OCI-LY1 (cell line): ENCODE results near the gene CARS2.

ENCODE experiments used
- EZH2 ChIP-seq: fragments of 200-600 bp; sonication (generic), shearing (Covaris generic); IDR thresholded peaks from 2 replicates; pipeline ENCODE4 v1.8.0; 2017; ENCODE audit warnings: borderline replicate concordance, mixed run types, mild to moderate bottlenecking, antibody characterized with exemption, low read length, moderate library complexity, mixed read lengths
- TF ChIP-seq, protein P1 (sequence below): fragments of 200-600 bp; sonication (generic), shearing (Covaris generic); IDR thresholded peaks from 2 replicates; pipeline ENCODE4 v1.5.1; 2017; ENCODE audit warnings: mild to moderate bottlenecking, antibody characterized with exemption, low read length, moderate library complexity, mixed read lengths

DNA sequence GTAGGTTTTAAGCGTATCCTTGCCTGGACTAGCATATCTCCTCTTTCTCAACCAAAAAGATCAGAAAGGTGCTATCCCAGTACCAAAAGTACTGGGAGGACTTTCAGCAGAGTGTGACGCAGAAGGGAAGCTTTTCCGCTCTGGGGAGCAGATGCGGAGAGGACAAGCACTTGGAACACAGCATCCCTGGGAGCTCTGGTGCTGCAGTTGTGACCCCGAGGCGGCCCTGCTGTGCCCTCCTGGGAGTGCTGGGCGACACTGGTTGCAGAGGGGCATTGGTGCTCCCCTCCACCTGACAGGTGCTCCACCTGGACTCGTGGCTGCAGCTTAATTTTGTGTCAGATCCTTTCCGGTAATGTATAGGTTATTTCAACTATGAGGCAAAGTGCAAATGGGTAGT, 87.1 kb downstream of the CARS2 start:
- TF ChIP-seq, protein P1, sequence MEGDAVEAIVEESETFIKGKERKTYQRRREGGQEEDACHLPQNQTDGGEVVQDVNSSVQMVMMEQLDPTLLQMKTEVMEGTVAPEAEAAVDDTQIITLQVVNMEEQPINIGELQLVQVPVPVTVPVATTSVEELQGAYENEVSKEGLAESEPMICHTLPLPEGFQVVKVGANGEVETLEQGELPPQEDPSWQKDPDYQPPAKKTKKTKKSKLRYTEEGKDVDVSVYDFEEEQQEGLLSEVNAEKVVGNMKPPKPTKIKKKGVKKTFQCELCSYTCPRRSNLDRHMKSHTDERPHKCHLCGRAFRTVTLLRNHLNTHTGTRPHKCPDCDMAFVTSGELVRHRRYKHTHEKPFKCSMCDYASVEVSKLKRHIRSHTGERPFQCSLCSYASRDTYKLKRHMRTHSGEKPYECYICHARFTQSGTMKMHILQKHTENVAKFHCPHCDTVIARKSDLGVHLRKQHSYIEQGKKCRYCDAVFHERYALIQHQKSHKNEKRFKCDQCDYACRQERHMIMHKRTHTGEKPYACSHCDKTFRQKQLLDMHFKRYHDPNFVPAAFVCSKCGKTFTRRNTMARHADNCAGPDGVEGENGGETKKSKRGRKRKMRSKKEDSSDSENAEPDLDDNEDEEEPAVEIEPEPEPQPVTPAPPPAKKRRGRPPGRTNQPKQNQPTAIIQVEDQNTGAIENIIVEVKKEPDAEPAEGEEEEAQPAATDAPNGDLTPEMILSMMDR = no peak
- no peak for TF ChIP-seq EZH2
